ENCODE measurements around the gene HYLS1.

Gene HYLS1

GRCh38 chr11:125931116-125931515 lies 43.6 kb downstream of the HYLS1 start:
- in situ Hi-C loops (cut with HindIII; ENCODE audit: low pct_unique_long_range_greater_than_20kb, low sequenced_read_pairs) = no loop called here
- no peak for DNase-seq (ENCODE audit: low read depth in 1 of 2, low spot score in 1 of 2)
- no peak for TF ChIP-seq JUND (IDR thresholded peaks at IDR 0.05; ENCODE audit: low read depth)

GRCh38 chr11:125931668-125932067 lies 44.2 kb downstream of the HYLS1 start:
- no peak for TF ChIP-seq JUND (IDR thresholded peaks at IDR 0.05; ENCODE audit: low read depth)
- no peak for DNase-seq (ENCODE audit: low read depth in 1 of 2, low spot score in 1 of 2)
- in situ Hi-C loops (cut with HindIII; ENCODE audit: low pct_unique_long_range_greater_than_20kb, low sequenced_read_pairs) = no loop called here

GRCh38 chr11:125932301-125932700 lies 44.8 kb downstream of the HYLS1 start:
- in situ Hi-C loops (cut with HindIII; ENCODE audit: low pct_unique_long_range_greater_than_20kb, low sequenced_read_pairs) = no loop called here

GRCh38 chr11:125933030-125933813 lies 45.8 kb downstream of the HYLS1 start:
- DNase-seq (ENCODE audit: low read depth in 1 of 2, low spot score in 1 of 2) = no peak
- in situ Hi-C loops (cut with HindIII; ENCODE audit: low pct_unique_long_range_greater_than_20kb, low sequenced_read_pairs) = no loop called here
- no peak for TF ChIP-seq JUND (IDR thresholded peaks at IDR 0.05; ENCODE audit: low read depth)

More at GRCh38 chr11:125932301-125932700, 44.8 kb downstream of the HYLS1 start:
- DNase-seq (ENCODE audit: low read depth in 1 of 2, low spot score in 1 of 2) = no peak
- no peak for TF ChIP-seq JUND (IDR thresholded peaks at IDR 0.05; ENCODE audit: low read depth)

- in situ Hi-C loops (cut with HindIII; ENCODE audit: low pct_unique_long_range_greater_than_20kb, low sequenced_read_pairs) = no loop called here
Observed at GRCh38 chr11:125934473-125934872, 47.0 kb downstream of the HYLS1 start.

GRCh38 chr11:125935056-125935455 lies 47.6 kb downstream of the HYLS1 start:
- in situ Hi-C loops (cut with HindIII; ENCODE audit: low pct_unique_long_range_greater_than_20kb, low sequenced_read_pairs) = no loop called here
- DNase-seq (ENCODE audit: low read depth in 1 of 2, low spot score in 1 of 2) = peak in 1 of 2 experiments; percentile 52
- TF ChIP-seq JUND (IDR thresholded peaks at IDR 0.05; ENCODE audit: low read depth) = no peak

More at GRCh38 chr11:125934473-125934872, 47.0 kb downstream of the HYLS1 start:
- TF ChIP-seq JUND (IDR thresholded peaks at IDR 0.05; ENCODE audit: low read depth) = no peak
- DNase-seq (ENCODE audit: low read depth in 1 of 2, low spot score in 1 of 2) = no peak

GRCh38 chr11:125935618-125936199 lies 48.2 kb downstream of the HYLS1 start:
- DNase-seq (ENCODE audit: low read depth in 1 of 2, low spot score in 1 of 2) = peak in 1 of 2 experiments; percentile 32
- in situ Hi-C loops (cut with HindIII; ENCODE audit: low pct_unique_long_range_greater_than_20kb, low sequenced_read_pairs) = no loop called here
- no peak for TF ChIP-seq JUND (IDR thresholded peaks at IDR 0.05; ENCODE audit: low read depth)

- TF ChIP-seq JUND (IDR thresholded peaks at IDR 0.05; ENCODE audit: low read depth) = no peak
Observed at GRCh38 chr11:125938418-125938817, 51.0 kb downstream of the HYLS1 start.

GRCh38 chr11:125939081-125939521 lies 51.6 kb downstream of the HYLS1 start:
- no peak for TF ChIP-seq JUND (IDR thresholded peaks at IDR 0.05; ENCODE audit: low read depth)
- in situ Hi-C loops (cut with HindIII; ENCODE audit: low pct_unique_long_range_greater_than_20kb, low sequenced_read_pairs) = no loop called here
- DNase-seq (ENCODE audit: low read depth in 1 of 2, low spot score in 1 of 2) = no peak

More at GRCh38 chr11:125938418-125938817, 51.0 kb downstream of the HYLS1 start:
- no peak for DNase-seq (ENCODE audit: low read depth in 1 of 2, low spot score in 1 of 2)
- in situ Hi-C loops (cut with HindIII; ENCODE audit: low pct_unique_long_range_greater_than_20kb, low sequenced_read_pairs) = no loop called here

GRCh38 chr11:125940145-125940544 lies 52.7 kb downstream of the HYLS1 start:
- no peak for TF ChIP-seq JUND (IDR thresholded peaks at IDR 0.05; ENCODE audit: low read depth)
- no peak for DNase-seq (ENCODE audit: low read depth in 1 of 2, low spot score in 1 of 2)
- in situ Hi-C loops (cut with HindIII; ENCODE audit: low pct_unique_long_range_greater_than_20kb, low sequenced_read_pairs) = no loop called here

GRCh38 chr11:125941267-125941618 lies 53.8 kb downstream of the HYLS1 start:
- in situ Hi-C loops (cut with HindIII; ENCODE audit: low pct_unique_long_range_greater_than_20kb, low sequenced_read_pairs) = no loop called here
- TF ChIP-seq JUND (IDR thresholded peaks at IDR 0.05; ENCODE audit: low read depth) = no peak
- no peak for DNase-seq (ENCODE audit: low read depth in 1 of 2, low spot score in 1 of 2)

GRCh38 chr11:125941619-125942611 lies 54.4 kb downstream of the HYLS1 start:
- peak; percentile 80 to 88 for DNase-seq (ENCODE audit: low read depth in 1 of 2, low spot score in 1 of 2)
- in situ Hi-C loops (cut with HindIII; ENCODE audit: low pct_unique_long_range_greater_than_20kb, low sequenced_read_pairs) = no loop called here
- TF ChIP-seq JUND (IDR thresholded peaks at IDR 0.05; ENCODE audit: low read depth) = no peak

Measured in T47D (cell line).